Measurements from ENCODE around the gene SAMD4A. TPM values are rescaled to one million over a fixed set of nuclear protein-coding genes. Genes with fewer than 3 reads are reported as not detected.

Gene SAMD4A
- total and polyA plus RNA-seq, 12 donors = 14.0 to 284 (median 191) TPM

GRCh38 chr14:54682578-54682977 is 115.7 kb downstream of the SAMD4A start:
- Histone ChIP-seq H3K27ac (peak overlapping the region in 6 of 10 donors; percentile 46 to 96 (median 90)), H3K27me3 (no peaks in the 10 kb centered on the region), H3K4me3 (no peak overlapping the region), H3K9me3 (peaks cover 0 to 4% (median 0%) of the 10 kb centered on the region in 11 donors), H3K36me3 (no peaks in the 10 kb centered on the region), H3K4me1 (peaks cover 21 to 94% (median 80%) of the 10 kb centered on the region in 9 donors)
- intact Hi-C loops (cut with DNase I) = no loop called here
- ATAC-seq (no peak), DNase-seq (no peak)
- 76% methylated on average over 3 of the region's 3 CpGs for WGBS, 2 donors
- no peak for TF ChIP-seq CTCF (IDR thresholded peaks at IDR 0.05)

- Histone ChIP-seq H3K27me3 (no peaks in the 10 kb centered on the region), H3K4me3 (no peak overlapping the region), H3K9me3 (peaks cover 0 to 4% (median 0%) of the 10 kb centered on the region in 11 donors), H3K4me1 (peaks cover 18 to 100% (median 84%) of the 10 kb centered on the region in 9 donors), H3K36me3 (no peaks in the 10 kb centered on the region), H3K27ac (peak overlapping the region in 9 of 10 donors; percentile 56 to 96 (median 89))
- intact Hi-C loops (cut with DNase I) = no loop called here
- WGBS, 2 donors = 30 to 31% methylated on average over 8 of the region's 8 CpGs
- peak; percentile 20 to 55 for DNase-seq
- TF ChIP-seq CTCF (IDR thresholded peaks at IDR 0.05) = no peak
- ATAC-seq = peak in 3 of 8 donors; percentile 5 to 24 (median 13)
These were observed 117.2 kb downstream of the SAMD4A start for GRCh38 chr14:54683882-54684794.

GRCh38 chr14:54685286-54685845 is 118.4 kb downstream of the SAMD4A start:
- DNase-seq = no peak
- peaks cover 18 to 94% (median 75%) of the 10 kb centered on the region in 9 donors for H3K4me1 ChIP-seq
- no peak for TF ChIP-seq CTCF (IDR thresholded peaks at IDR 0.05)
- intact Hi-C loops (cut with DNase I) = loop anchor here in 3 of 10 donors (5.0 kb wide), 2 partner anchors 33 to 87 kb away; no protein-coding TSS in a partner anchor
- no peak for ATAC-seq
- peaks cover 0 to 4% (median 0%) of the 10 kb centered on the region in 11 donors for H3K9me3 ChIP-seq
- H3K36me3 ChIP-seq = no peaks in the 10 kb centered on the region
- H3K27me3 ChIP-seq = no peaks in the 10 kb centered on the region
- WGBS, 2 donors = 75 to 82% methylated on average over 4 of the region's 4 CpGs
- no peak overlapping the region for H3K4me3 ChIP-seq
- H3K27ac ChIP-seq = peak overlapping the region; percentile 63 to 96 (median 88)

- ATAC-seq = peak; percentile 56 to 84 (median 76)
- Histone ChIP-seq H3K4me1 (peaks cover 18 to 94% (median 78%) of the 10 kb centered on the region in 9 donors), H3K27me3 (no peaks in the 10 kb centered on the region), H3K4me3 (peak overlapping the region in 5 of 10 donors; percentile 0 to 23 (median 16)), H3K9me3 (peaks cover 0 to 4% (median 0%) of the 10 kb centered on the region in 11 donors), H3K36me3 (no peaks in the 10 kb centered on the region), H3K27ac (peak overlapping the region; percentile 63 to 96 (median 88))
- WGBS, 2 donors = 16 to 21% methylated on average over 8 of the region's 8 CpGs
- DNase-seq = peak in 1 of 2 donors; percentile 82
- intact Hi-C loops (cut with DNase I) = loop anchor here in 4 of 10 donors (1.0 to 5.0 kb wide), 3 partner anchors 34 to 119 kb away; partner anchors contain the start of gene SAMD4A (in 1 of the 4)
- TF ChIP-seq CTCF (IDR thresholded peaks at IDR 0.05) = no peak
These were observed 119.4 kb downstream of the SAMD4A start for GRCh38 chr14:54686219-54686870.

All from heart right ventricle (tissue), 16 donors.